ENCODE data around the gene ELOVL6.

- TF ChIP-seq MCM3 (IDR thresholded peaks at IDR 0.05) (no peak), HNRNPK (IDR thresholded peaks at IDR 0.05; ENCODE audit: low read depth, low read length, poor library complexity, severe bottlenecking) (no peak)
Observed at GRCh38 chr4:110216129-110216528, 17.7 kb upstream of the ELOVL6 start.
